Heart left ventricle (tissue), 16 donors: ENCODE data around the gene CLCA1. TPM values are rescaled to one million over a fixed set of nuclear protein-coding genes. Genes with fewer than 3 reads are reported as not detected.

Experiments used
- ATAC-seq, 4 donors: fragments of 200-7000 bp; cut with Tn5 transposase; one replicate each; pipeline ENCODE4 v1.9.1; 2020 to 2022; ENCODE audit warnings: moderate library complexity in 4 of 4, mild to moderate bottlenecking in 3 of 4, moderate number of reproducible peaks in 1 of 4
- DNase-seq, 5 donors: peaks; one replicate each; pipeline ENCODE4 v3.0.0-alpha.2; 2020
- H3K27ac ChIP-seq, 12 donors: fragments of 200-600 bp; sonication (generic) in 4 of 12; one replicate each; pipeline versions ENCODE4 v1.5.0 to v1.8.0; 2016 to 2022; ENCODE audit warnings: mild to moderate bottlenecking in 2 of 12
- H3K27me3 ChIP-seq, 9 donors: fragments of 200-600 bp; sonication (generic) in 2 of 9; one replicate each; pipeline versions ENCODE4 v1.5.1 to v1.8.0; 2016 to 2022; ENCODE audit warnings: mild to moderate bottlenecking in 3 of 9
- H3K36me3 ChIP-seq, 9 donors: fragments of 200-600 bp; sonication (generic) in 2 of 9; one replicate each; pipeline versions ENCODE4 v1.5.0 to v1.8.0; 2018 to 2022; ENCODE audit warnings: mild to moderate bottlenecking in 2 of 9
- H3K4me1 ChIP-seq, 12 donors: fragments of 200-600 bp; sonication (generic) in 4 of 12; one replicate each; pipeline versions ENCODE4 v1.5.0 to v1.8.0; 2016 to 2022; ENCODE audit warnings: mild to moderate bottlenecking in 3 of 12
- H3K4me3 ChIP-seq, 12 donors: fragments of 200-600 bp; sonication (generic) in 4 of 12; one replicate each; pipeline versions ENCODE4 v1.5.0 to v1.8.0; 2017 to 2022; ENCODE audit warnings: mild to moderate bottlenecking in 9 of 12, moderate library complexity in 4 of 12
- H3K9me3 ChIP-seq, 12 donors: fragments of 200-600 bp; sonication (generic) in 4 of 12; one replicate each; pipeline versions ENCODE4 v1.5.0 to v1.8.0; 2016 to 2022; ENCODE audit warnings: mild to moderate bottlenecking in 1 of 12
- CTCF ChIP-seq, 12 donors: fragments of 200-600 bp; sonication (generic) in 4 of 12; IDR thresholded peaks; one replicate each; pipeline versions ENCODE4 v1.5.0 to v1.8.0; 2018 to 2022; ENCODE audit warnings: antibody characterized with exemption in 12 of 12, mild to moderate bottlenecking in 5 of 12
- POLR2A ChIP-seq, 2 donors: fragments of 450-650 bp; IDR thresholded peaks; one replicate each; pipeline ENCODE4 v1.6.1; 2017; ENCODE audit warnings: antibody characterized with exemption in 2 of 2, mild to moderate bottlenecking in 2 of 2, moderate library complexity in 2 of 2
- WGBS, 4 donors: extraction: QIAGEN DNeasy Blood & Tissue Kit in 2 of 4; methylation state at CpG; one replicate each; pipeline versions ENCODE4 v1.1.5 to v1.1.7; 2013 to 2018; 5-methylcytosine and 5-hydroxymethylcytosine counted together
- intact Hi-C, 10 donors: fragments of 100-400 bp; cut with DNase I; formaldehyde crosslinking; loops; one replicate each; pipeline versions ENCODE4 v1.11.1 to v1.14.2; 2022
- polyA plus RNA-seq, 2 donors: library from polyadenylated mRNA; stranded (reverse); fragments of 200-250 nt; gene quantifications; one replicate each; pipeline ENCODE4 v1.2.3, GENCODE V29; 2013
- total RNA-seq, 9 donors: library from RNA; depleted of rRNA in 2 of 9; stranded (reverse); fragments of >200 nt in 2 of 9; fragmentation: NEBNext Ultra II Directional in 3 of 9; extraction: Animal tissue kit (Norgen Biotek cat#: 25700) in 3 of 9; gene quantifications; one replicate each; pipeline versions ENCODE4 v1.1.0 to v1.2.4, GENCODE V29; 2016 to 2023
- donor health status: ischemic (EF 13 %, LVEDD 7.1; RV severe dilation, severe dysfunction).
- donor health status: healthy with polysubstance abuse.
- donor health status: DM: no; HTN: yes; CAD: no.
- donor health status: DM: no; HTN: no; CAD: no.
- donor health status: ischemic (EF 25% LVEDD 6.9; RV normal size, moderate dysfunction).
- donor health status: ischemic (EF 25% LVEDD 5.7; RV mildly dilated, moderate dysfunction).
- donor health status: healthy.
- donor health status: DM: yes; HTN: yes; CAD: no.
- donor health status: ischemic (EF 35%, LVEDD 5.7; RV mildly dilated, moderate dysfunction).
- donor health status: nonischemic (EF 11% LVEDD 7.7; RV severe dilation, severe dysfunction).
- donor health status: DM: yes; HTN: yes; CAD: no.
- donor health status: PGD.
- donor health status: ischemic (EF 29% LVEDD 5.4; RV normal size, mild dysfunction).
- donor health status: nonischemic (EF 23%, LVEDD 6.1; RV moderate dilation, normal function).

Gene CLCA1
- total and polyA plus RNA-seq, 11 donors, result 0.06 to 0.07 TPM; not detected in 9

GRCh38 chr1:86441997-86442396 lies 26.7 kb upstream of the CLCA1 start:
- peaks cover 0 to 4% (median 0%) of the 10 kb centered on the region in 9 donors for H3K27me3 ChIP-seq
- no peak for TF ChIP-seq CTCF (IDR thresholded peaks at IDR 0.05)
- no peak for TF ChIP-seq POLR2A (IDR thresholded peaks at IDR 0.05)
- intact Hi-C loops, result no loop called here
- no peaks in the 10 kb centered on the region for H3K4me1 ChIP-seq
- no peak overlapping the region for H3K4me3 ChIP-seq
- 73 to 85% (median 78%) methylated on average over 1 of the region's 1 CpG for WGBS, 4 donors
- H3K36me3 ChIP-seq, result no peaks in the 10 kb centered on the region
- H3K27ac ChIP-seq, result no peak overlapping the region
- H3K9me3 ChIP-seq, result no peaks in the 10 kb centered on the region
- no peak for DNase-seq
- no peak for ATAC-seq

GRCh38 chr1:86445919-86446318 lies 22.8 kb upstream of the CLCA1 start:
- intact Hi-C loops, result no loop called here
- Histone ChIP-seq H3K27ac (no peak overlapping the region), H3K9me3 (no peaks in the 10 kb centered on the region), H3K36me3 (no peaks in the 10 kb centered on the region), H3K4me3 (no peak overlapping the region), H3K27me3 (no peaks in the 10 kb centered on the region), H3K4me1 (no peaks in the 10 kb centered on the region)
- TF ChIP-seq POLR2A (IDR thresholded peaks at IDR 0.05) (no peak), CTCF (IDR thresholded peaks at IDR 0.05) (no peak)
- WGBS, 4 donors, result 56 to 90% (median 77%) methylated on average over 1 of the region's 1 CpG
- DNase-seq (no peak), ATAC-seq (no peak)

GRCh38 chr1:86447198-86447790 lies 21.4 kb upstream of the CLCA1 start:
- no peak for ATAC-seq
- Histone ChIP-seq H3K4me3 (no peak overlapping the region), H3K27ac (no peak overlapping the region), H3K27me3 (no peaks in the 10 kb centered on the region), H3K9me3 (no peaks in the 10 kb centered on the region), H3K36me3 (no peaks in the 10 kb centered on the region), H3K4me1 (no peaks in the 10 kb centered on the region)
- intact Hi-C loops, result no loop called here
- no peak for DNase-seq
- WGBS, 4 donors, result 62 to 84% (median 77%) methylated on average over 4 of the region's 4 CpGs
- no peak for TF ChIP-seq POLR2A (IDR thresholded peaks at IDR 0.05)

- Histone ChIP-seq H3K27ac (no peak overlapping the region), H3K27me3 (no peaks in the 10 kb centered on the region), H3K4me1 (no peaks in the 10 kb centered on the region), H3K4me3 (no peak overlapping the region), H3K36me3 (no peaks in the 10 kb centered on the region), H3K9me3 (no peaks in the 10 kb centered on the region)
- intact Hi-C loops, result no loop called here
- 61 to 89% (median 70%) methylated on average over 1 of the region's 1 CpG for WGBS, 4 donors
- no peak for ATAC-seq
- TF ChIP-seq POLR2A (IDR thresholded peaks at IDR 0.05) (no peak), CTCF (IDR thresholded peaks at IDR 0.05) (no peak)
- no peak for DNase-seq
These were observed 20.1 kb upstream of the CLCA1 start for GRCh38 chr1:86448670-86449069.

GRCh38 chr1:86449103-86449502 lies 19.6 kb upstream of the CLCA1 start:
- no peak overlapping the region for H3K27ac ChIP-seq
- TF ChIP-seq POLR2A (IDR thresholded peaks at IDR 0.05) (no peak), CTCF (IDR thresholded peaks at IDR 0.05) (no peak)
- no peaks in the 10 kb centered on the region for H3K9me3 ChIP-seq
- intact Hi-C loops, result no loop called here
- 94 to 100% (median 98%) methylated on average over 1 of the region's 1 CpG for WGBS, 4 donors
- DNase-seq (no peak), ATAC-seq (no peak)
- no peaks in the 10 kb centered on the region for H3K4me1 ChIP-seq
- H3K36me3 ChIP-seq, result no peaks in the 10 kb centered on the region
- no peak overlapping the region for H3K4me3 ChIP-seq
- H3K27me3 ChIP-seq, result no peaks in the 10 kb centered on the region
